GM21390 (cell line): ENCODE results near the gene TMPRSS4.

Source experiments
- ATAC-seq: cut with Tn5 transposase; IDR thresholded peaks from one replicate; pipeline ENCODE4 v1.9.1; 2021; ENCODE audit not compliant: unreplicated experiment

TMPRSS4 gene

GRCh38 chr11:118078911-118079411, 2.1 kb downstream of the TMPRSS4 start:
- no peak for ATAC-seq

DNA sequence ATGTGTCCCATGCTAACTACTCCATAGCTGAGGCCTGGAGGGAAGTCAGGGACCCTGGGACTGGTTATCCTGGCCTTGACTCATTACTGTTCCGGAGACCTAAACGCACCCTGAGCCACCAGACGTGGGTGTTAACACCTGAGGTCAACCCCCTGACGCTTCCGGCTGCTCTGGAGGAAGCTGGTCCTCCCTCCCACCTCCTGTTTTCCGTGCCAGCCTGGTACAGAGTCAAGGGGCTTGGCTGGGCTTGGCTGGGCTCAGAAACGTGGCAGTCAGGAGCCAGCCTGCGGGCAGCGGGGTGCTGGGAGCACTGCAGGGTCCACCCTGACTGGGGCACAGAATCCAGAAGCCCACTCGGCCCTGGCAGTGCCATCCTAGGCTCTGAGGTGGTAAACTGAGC, 2.6 kb downstream of the TMPRSS4 start:
- ATAC-seq: no peak

GRCh38 chr11:118080296-118080695, 3.4 kb downstream of the TMPRSS4 start:
- ATAC-seq: no peak

DNA sequence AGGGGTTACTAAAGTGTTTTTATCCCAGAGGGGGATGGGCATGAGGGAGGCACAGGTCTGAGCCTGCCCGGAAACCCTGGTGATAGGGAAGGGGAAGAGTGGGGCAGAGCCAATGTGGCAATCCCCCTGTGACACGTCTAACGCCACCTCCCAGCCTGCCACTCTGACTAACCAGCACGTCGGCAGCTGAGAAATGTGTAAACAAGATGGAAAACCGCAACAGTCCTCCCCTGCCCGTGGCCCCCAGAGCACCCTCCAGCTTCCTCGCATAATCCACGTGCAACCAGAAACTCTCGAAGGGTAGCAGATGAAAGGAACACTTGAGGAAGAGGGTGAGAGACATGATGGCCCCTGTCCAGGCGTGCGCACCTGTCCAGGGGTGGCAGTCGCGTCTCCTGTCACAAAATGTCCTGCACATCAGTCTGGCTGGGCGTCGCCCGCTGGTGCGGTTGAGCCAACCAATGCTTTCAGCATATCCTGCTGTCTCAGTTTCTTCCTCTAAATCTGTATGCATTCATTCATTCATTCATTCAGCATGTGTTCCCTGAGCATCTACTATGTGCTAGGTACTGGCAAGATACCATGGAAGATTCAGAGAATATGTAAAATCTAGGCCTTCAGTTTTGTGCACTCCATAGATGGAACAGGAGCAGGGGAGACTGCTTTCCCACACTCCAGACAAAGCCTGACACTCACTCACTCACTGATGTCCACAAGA, 4.5 kb downstream of the TMPRSS4 start:
- no peak for ATAC-seq

DNA sequence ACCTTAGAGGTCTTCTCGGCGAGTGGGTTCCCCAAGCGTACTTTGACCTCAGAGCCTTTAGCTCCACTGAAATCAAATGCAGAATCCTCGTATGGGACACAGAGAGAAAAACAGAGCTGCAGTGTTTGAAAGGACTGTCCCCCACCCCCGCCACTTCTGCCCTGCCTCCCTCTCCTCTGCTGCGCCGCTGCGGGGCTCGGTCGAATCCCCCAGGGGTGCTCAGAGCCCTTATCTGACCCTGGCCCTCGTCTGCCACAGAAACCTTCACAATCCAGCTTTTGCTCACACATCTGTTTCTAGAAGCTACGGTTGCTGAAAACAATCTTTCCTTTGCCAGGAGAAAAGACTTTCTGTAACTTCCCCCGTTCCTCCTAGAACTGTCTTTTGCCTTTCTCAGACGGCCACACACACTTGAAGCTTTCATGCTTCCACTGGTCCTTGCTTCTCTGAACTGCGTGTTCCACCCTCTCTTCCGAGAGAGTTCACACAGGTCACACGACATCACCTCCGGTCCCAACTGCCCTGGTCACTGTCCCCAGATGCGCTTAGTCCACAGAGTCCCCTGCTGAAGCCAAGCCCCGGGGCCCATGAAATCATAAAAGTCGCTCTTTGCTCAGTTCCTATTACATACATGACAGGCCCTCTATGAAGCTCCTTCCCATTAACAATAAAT, 6.1 kb downstream of the TMPRSS4 start:
- ATAC-seq: no peak

- no peak for ATAC-seq
Observed at GRCh38 chr11:118084247-118084646, 7.4 kb downstream of the TMPRSS4 start.

DNA sequence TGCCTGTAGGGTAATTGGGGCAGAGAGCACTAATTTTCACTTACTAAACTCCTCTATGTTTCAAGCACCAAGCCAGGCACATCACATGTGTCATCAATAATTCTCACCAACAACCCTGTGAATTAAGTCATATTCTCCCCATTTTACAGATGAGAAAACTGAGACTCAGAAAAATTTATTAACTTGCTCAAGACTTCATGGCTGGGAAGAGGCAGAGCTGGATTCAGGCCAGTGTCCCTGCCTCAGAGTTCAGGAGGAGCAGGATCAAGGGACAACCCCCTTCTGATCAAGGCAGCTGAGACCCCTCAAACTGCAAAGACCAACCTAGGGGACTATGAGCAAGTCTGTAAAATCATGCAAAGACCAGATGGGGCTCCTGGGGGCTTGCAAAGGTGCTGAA, 7.8 kb downstream of the TMPRSS4 start:
- ATAC-seq: no peak

- no peak for ATAC-seq
Observed at GRCh38 chr11:118086913-118087768, 10.3 kb downstream of the TMPRSS4 start, which contains the start of gene SMIM35. SMIM35 (minus strand) TSS chr11:118086963; CDS start chr11:118086757, 206 bp downstream.

DNA sequence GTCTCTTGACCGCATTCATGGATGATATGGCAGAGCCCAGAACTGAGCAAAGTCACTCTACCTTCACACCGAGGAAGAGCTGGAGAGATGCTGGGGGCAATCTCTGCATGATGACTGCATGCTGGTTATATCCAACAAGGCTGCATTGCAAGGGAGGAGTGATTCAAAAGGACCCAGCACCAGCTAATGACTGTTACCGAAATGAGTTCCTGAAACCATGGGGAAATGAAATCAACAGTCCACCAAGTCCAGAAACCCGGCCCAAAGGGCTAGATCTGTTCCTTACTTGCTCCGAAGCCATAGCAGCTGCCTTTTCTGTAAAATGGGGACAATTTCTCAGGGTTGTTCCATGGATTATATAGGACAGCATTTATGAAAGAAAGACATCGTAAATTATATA, 11.1 kb downstream of the TMPRSS4 start:
- no peak for ATAC-seq

DNA sequence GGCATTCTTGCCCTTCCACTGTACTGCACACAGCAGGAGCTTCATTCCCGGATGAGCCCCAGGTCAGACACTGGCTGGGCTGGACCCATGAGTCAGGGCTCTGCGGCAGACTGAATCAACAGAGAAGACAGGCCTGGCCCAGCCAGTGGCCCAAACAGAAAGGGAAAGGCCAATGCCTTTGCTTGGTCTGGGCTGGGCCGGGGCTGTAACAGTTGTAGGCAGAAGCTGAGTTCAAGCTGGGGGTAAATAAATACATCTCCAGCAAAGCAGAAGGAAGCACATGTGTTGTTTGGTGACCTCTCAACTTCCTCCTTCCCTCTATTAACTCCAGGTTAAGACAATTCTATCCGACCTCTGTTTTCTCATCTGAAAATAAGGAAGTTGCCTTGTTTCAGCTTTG, 11.7 kb downstream of the TMPRSS4 start:
- no peak for ATAC-seq

DNA sequence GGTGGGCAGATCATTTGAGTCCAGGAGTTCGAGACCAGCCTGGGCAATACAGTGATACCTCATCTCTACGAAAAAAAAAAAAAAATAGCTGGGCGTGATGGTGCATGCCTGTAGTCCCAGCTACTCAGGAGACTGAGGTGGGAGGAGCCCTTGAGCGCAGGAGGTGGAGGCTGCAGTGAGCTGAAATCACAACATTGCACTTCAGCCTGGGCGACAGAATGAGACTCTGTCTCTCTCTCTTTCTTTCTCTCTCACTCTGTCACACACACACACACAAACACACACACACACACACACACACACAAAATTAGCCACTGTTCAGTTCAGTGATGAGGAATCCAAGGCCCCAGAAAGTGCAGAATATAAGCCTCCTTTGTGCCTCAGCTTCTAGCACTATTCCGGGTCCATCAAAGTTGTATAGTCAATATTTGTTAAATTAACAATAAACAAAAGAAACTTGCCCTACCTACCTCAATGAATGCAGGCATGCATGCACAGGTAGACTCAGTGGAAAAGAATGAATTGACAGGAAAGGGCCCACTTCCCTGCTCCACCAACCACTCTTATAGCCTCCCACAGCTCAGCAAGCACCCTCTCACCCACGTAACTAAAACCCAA, 13.8 kb downstream of the TMPRSS4 start:
- no peak for ATAC-seq

- ATAC-seq: no peak
Observed at GRCh38 chr11:118091690-118092089, 14.8 kb downstream of the TMPRSS4 start.

DNA sequence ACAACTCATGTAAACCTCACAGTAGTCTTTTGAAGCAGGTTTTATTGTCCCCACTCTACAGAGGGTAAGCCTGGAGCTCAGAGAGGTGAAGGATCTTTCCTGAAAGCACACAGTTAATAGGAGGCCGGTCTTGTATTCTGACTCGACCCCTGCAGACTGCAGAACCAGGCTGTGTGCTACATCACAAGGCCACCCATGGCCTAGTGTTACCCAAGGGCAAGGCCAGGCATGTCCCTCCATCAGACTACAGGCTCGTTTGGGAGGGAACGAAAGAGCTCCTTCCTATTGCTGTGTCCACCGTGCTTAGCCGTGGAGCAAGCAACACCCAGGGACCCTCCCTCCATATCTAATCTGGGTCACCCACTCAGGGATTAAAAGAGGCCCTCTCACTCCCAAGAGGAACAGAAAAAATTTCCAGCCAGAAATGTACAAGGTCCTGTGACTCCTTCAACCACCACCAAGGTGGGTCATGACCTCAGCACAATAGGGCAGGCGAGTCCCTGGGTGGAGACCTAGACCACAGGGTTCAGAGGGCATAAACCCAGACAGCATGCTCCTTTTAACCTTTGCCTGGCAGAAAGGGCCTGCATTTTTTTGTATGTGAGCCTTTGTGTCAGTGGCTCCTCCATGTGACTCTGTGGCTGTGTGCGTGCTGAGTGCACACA, 16.2 kb downstream of the TMPRSS4 start:
- no peak for ATAC-seq

DNA sequence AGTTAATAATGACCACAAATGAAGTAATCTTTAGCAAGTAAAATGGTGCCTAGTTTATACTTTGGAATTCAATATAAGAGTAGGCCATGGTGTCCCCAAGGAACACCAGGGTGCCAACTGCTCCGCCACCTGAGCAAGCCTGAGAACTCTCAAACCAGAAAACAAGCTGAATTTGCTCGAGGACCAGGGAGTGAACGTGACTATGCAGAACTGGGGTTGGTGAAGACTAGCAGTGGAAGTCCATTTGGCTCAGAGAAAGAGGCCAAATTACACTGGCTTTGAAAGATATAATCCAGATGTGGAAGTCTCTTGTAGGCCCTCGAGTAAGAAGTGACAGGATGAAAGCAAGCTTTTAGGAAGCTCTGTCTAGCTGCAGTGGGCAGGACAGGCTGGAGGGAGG, 18.6 kb downstream of the TMPRSS4 start:
- no peak for ATAC-seq

DNA sequence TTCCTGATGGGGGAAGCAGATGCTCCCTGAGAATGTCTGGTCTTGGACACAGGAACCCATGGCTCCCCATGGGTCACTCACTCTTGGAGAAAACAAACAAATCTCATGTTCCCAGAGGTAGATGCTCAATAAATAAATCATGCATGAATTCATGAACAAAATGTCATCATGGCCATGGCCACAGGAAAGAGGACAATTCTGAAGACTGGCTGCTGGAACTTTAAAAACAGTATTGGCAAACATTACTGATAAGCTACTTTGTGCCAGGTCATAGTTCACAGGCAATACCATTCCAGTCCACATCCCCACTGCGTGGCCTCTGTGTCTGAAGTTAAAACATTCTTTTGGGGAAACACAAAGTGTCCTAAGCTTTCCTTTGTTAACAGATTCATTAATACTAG, 19.1 kb downstream of the TMPRSS4 start:
- ATAC-seq: no peak

DNA sequence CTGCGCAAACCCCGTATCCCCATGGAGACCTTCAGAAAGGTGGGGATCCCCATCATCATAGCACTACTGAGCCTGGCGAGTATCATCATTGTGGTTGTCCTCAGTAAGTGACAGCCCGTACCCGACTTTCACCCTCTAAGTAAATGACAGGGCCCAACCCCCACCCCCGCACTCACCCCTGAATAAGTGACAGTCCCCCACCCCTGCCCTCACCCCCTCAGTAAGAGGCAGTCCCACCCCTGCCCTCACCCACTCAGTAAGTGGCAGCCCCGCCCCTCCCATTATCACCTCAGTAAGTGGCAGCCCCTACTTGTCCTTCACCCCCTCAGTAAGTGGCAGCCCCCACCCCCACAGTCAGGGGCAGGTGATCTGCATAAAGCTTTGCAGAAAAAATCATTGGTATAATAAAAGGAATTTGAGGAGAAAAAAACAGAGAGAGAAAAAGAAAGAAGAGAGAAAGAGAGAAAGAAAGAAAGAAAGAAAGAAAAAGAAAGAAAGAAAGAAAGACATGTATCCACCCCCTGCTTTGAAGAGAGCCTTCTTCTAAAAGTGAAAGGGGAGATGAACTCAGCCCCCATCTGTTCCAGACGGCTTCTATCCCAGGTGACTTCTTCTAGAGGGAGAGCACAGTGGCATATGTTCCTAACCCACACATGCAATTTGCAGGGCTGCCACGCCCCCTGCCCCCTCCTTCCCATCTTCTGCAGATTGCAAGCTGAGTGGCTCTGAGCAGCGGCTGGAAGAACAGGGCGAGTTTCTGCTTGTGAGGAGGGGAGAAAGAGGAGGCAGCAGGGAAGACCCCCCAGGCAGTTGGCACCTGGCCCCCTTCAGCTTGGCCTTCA, 22.3 kb downstream of the TMPRSS4 start:
- ATAC-seq: no peak

GRCh38 chr11:118099838-118100556, 23.1 kb downstream of the TMPRSS4 start:
- no peak for ATAC-seq

GRCh38 chr11:118100691-118101232, 23.9 kb downstream of the TMPRSS4 start:
- ATAC-seq: no peak
